Stimulated activated effector memory CD8-positive, alpha-beta T cell treated with anti-CD3 and anti-CD28 coated beads, Interleukin-12 subunit alpha, Interleukin-12 subunit beta, amount 100 ng/mL, for 72 hours (primary cell): Measurements from ENCODE around the gene OR5K3.

Experiments used
- ATAC-seq: fragments of 150-1000 bp; cut with Tn5 transposase; 2 replicates; pipeline ENCODE4 v1.10.0; 2021
- DNase-seq, 2 donors: peaks; one replicate each; pipeline ENCODE4 v3.0.0; 2021 to 2022; ENCODE audit warnings: low spot score in 2 of 2
- H3K27ac Mint-ChIP-seq: one replicate; pipeline ENCODE4 v1.8.0; 2022; ENCODE audit warnings: mild to moderate bottlenecking, mixed read lengths
- H3K36me3 Mint-ChIP-seq: one replicate; pipeline ENCODE4 v1.8.0; 2022; ENCODE audit warnings: mild to moderate bottlenecking, mixed read lengths
- H3K4me1 Mint-ChIP-seq: one replicate; pipeline ENCODE4 v1.8.0; 2022; ENCODE audit warnings: mixed read lengths
- H3K4me3 Mint-ChIP-seq: one replicate; pipeline ENCODE4 v1.8.0; 2022; ENCODE audit warnings: mild to moderate bottlenecking, mixed read lengths
- H3K9me3 Mint-ChIP-seq: one replicate; pipeline ENCODE4 v1.8.0; 2022; ENCODE audit warnings: mixed read lengths

Gene OR5K3, protein sequence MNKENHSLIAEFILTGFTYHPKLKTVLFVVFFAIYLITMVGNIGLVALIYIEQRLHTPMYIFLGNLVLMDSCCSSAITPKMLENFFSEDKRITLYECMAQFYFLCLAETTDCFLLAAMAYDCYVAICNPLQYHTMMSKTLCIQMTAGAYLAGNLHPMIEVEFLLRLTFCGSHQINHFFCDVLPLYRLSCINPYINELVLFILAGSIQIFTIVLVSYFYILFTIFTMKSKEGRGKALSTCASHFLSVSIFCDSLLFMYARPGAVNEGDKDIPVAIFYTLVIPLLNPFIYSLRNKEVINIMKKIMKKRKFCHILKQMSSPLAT

DNA sequence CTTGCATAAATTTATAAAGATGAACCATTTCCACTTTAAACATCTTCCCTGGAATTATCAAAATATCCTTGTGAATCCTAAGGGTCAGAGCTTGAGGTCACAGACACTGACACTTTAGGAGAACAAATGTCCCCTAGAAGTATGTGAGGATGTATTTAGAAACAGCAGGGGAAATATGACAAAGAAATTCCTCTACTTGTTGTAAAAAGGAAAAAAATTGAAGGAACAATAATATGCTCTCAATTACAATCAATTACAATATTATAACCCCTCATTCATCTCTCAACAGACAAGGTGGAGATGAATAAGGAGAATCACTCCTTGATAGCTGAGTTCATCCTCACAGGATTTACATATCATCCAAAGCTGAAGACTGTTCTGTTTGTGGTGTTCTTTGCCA, at the start of gene OR5K3:
Gene OR5K3 (plus strand): TSS at position 301 of the 400 bp plus-strand sequence. CDS start 0 bp downstream, at position 301.
- no peaks in the 10 kb centered on the region for H3K9me3 Mint-ChIP-seq
- H3K4me1 Mint-ChIP-seq: no peaks in the 10 kb centered on the region
- no peak within 1 kb of the TSS for H3K4me3 Mint-ChIP-seq
- ATAC-seq (no peak), DNase-seq (no peak)
- no peak within 1 kb of the TSS for H3K27ac Mint-ChIP-seq
- H3K36me3 Mint-ChIP-seq: no peaks in the 10 kb centered on the region

DNA sequence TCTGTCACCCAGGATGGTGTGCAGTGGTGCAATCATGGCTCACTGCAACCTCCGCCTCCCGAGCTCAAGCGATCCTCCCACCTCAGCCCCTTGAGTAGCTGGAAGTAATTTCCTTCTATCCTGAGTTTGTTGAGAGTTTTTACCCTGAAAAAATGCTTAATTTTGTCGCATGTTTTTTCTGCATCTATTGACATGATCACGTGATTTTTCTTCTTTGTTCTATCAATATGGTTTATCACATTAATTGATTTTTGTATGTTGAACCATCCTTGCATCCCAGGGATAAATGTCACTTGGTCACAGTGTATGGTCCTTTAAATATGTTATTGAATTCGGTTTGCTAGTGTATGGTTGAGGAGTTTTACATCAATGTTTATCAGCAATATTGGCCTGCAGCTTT, 48.7 kb upstream of the OR5K3 start:
- no peak for DNase-seq
- no peak for ATAC-seq
- Mint-ChIP-seq H3K4me3 (no peak overlapping the region), H3K27ac (no peak overlapping the region), H3K9me3 (no peaks in the 10 kb centered on the region), H3K4me1 (no peaks in the 10 kb centered on the region), H3K36me3 (no peaks in the 10 kb centered on the region)

DNA sequence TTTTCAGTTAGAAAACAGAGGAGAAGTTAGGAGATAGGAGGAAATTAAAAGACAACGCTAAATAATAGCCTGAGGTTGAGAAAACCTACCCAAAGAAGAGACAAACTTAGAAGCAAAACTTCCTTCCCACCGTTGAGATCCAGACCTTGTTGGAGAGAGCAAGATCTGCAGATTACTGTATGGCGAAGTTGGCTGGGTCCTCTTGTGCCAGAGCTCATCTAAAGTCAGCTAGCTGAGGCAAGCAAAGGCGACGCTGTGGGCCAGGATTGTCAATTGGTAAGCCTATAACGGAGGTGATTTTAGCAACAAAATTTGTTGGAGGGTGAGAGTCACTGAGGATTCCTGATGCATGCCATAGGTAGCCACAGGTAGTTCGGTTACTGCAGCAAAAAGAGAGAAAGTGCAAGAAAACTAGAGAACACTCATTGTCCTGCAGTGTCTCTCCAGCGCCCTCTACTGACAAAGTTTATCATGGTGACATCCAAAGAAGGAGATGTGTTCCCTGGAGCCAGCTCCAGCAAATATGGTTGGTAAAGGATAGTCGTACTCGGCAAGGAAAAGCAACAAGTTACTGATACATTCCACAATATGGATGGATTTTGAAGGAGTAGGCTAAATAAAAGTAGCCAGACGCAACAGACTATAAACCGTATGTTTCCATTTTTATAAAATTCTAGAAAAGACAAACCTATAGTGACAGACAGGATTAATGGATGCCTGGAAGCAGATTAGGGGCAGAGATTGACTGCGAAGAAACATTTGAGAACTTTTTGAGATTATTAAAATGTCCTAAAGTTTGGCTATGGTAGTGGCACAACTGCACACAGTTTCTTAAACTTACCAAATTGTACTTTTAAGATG, 46.6 kb upstream of the OR5K3 start:
- Mint-ChIP-seq H3K27ac (no peak overlapping the region), H3K9me3 (no peaks in the 10 kb centered on the region), H3K4me3 (no peak overlapping the region), H3K4me1 (no peaks in the 10 kb centered on the region), H3K36me3 (no peaks in the 10 kb centered on the region)
- DNase-seq (peak; percentile 30 to 64), ATAC-seq (peak; percentile 44)

DNA sequence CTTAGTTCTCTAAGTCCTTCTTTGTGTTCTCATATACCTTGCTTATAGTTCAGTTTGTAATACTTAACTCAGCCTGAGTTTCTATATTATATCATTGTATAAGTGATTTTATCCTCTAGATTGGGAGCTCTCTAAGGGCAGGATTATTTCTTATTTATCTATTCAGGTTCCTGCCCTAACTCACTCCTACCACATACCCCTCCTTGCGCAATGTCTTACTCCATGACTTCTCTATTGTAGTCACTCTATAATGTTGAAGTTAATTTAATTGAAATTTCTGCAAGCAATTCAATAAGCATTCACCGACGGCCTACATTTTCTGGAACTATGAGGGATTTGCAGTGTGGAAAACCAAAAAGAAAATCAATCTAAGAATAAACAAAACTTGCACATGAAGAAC, 40.4 kb upstream of the OR5K3 start:
- Mint-ChIP-seq H3K9me3 (no peaks in the 10 kb centered on the region), H3K4me1 (no peaks in the 10 kb centered on the region), H3K4me3 (no peak overlapping the region), H3K27ac (no peak overlapping the region), H3K36me3 (no peaks in the 10 kb centered on the region)
- ATAC-seq: no peak
- DNase-seq: no peak

DNA sequence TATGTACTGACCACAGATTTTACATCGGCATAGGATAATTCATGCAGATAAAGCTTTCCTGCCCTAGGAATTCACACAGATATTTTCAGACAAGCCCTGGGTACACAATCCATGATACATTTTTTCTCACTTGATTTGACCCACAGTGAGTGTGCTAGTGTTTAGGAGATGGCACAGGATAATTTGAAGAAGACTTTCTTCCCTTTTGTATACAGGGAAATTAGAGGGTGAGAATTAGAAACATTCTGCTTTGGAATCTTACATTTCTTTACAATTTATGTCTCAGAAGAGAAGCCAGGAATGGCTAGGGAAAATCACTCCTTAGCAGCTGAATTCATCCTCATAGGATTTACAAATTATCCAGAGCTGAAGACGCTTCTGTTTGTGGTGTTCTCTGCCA, 36.9 kb upstream of the OR5K3 start, which contains the start of gene OR5K4:
Gene OR5K4 (plus strand): TSS at position 301 of the 400 bp plus-strand sequence. CDS start 0 bp downstream, at position 301.
- H3K36me3 Mint-ChIP-seq: no peaks in the 10 kb centered on the region

DNA sequence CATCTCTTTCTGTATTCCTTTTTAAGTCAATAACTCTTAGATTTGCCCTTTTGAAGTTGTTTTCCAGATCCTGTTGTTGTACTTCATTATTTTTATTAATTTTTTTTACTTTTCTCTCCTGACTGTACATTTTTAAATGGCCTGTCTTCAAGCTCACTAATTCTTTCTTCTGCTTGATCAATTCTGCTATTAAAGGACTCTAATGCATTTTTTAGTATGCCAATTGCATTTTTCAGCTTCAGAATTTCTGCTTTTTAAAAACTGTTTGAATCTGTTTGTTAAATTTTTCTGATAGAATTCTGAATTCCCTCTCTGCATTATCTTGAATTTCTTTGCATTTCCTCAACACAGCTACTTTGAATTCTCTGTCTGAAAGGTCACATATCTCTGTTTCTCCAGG, 31.2 kb upstream of the OR5K3 start:
- Mint-ChIP-seq H3K4me1 (peaks cover 5% of the 10 kb centered on the region), H3K27ac (no peak overlapping the region), H3K36me3 (no peaks in the 10 kb centered on the region), H3K4me3 (no peak overlapping the region), H3K9me3 (peaks cover 14% of the 10 kb centered on the region)
- DNase-seq (no peak), ATAC-seq (no peak)

More for the DNA sequence above, 36.9 kb upstream of the OR5K3 start, which contains the start of gene OR5K4:
- no peak for DNase-seq
- no peaks in the 10 kb centered on the region for H3K4me1 Mint-ChIP-seq
- no peak within 1 kb of the TSS for H3K4me3 Mint-ChIP-seq
- no peak within 1 kb of the TSS for H3K27ac Mint-ChIP-seq
- no peak for ATAC-seq
- H3K9me3 Mint-ChIP-seq: peaks cover 5% of the 10 kb centered on the region

DNA sequence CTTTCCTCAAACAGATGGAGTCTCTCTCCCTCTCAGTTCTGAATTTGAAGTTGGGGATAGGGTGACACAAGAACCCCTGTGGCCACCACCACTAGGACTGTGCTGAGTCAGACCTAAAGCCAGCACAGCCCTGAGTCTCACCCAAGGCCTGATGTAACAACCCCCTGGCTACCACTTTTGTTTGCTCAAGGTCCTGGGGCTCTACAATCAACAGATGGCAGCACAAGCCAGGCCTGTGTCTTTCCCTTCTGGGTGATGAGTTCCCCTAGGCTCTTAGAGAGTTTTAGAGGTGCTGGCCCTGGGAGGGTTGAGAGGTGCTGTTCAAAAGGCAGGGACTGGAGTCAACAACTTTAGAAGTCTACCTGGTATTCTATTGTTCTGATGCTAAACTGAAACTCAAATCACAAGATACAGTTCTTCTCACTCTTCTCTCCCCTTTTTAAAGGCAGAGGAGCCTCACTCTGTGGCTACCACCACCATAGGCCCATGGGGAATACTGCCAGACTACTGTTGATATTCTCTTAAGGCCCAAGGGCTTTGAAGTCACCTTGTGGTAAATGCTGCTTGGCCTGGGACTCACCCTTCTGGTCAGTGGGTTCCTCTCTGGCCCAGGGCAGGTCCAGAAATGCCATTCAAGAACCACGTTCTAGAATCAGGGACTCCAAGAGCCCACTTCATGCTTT, 30.3 kb upstream of the OR5K3 start:
- Mint-ChIP-seq H3K36me3 (no peaks in the 10 kb centered on the region), H3K27ac (no peak overlapping the region), H3K4me1 (peaks cover 5% of the 10 kb centered on the region), H3K9me3 (peaks cover 14% of the 10 kb centered on the region), H3K4me3 (no peak overlapping the region)
- ATAC-seq (peak; percentile 88), DNase-seq (peak in 1 of 2 donors; percentile 59)

DNA sequence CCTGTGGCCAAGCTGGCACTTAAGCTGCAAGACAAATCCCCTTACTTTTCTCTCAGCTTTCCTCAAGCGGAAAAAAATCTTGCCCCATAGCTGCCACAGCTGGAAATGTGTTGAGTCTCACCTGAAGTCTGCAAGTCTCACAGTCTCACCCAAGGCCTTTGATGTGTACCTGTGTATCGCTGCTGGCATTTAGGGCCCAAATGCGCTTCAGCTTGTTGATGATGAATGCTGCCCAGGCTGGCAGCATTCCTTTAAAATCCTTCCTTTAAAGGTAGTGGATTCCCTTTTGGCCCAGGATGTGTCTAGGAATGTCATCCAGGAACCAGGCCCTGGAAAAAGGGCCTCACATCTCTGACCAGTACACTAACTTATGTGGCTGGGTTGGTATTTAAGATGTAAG, 29.8 kb upstream of the OR5K3 start:
- ATAC-seq: no peak
- Mint-ChIP-seq H3K9me3 (peaks cover 17% of the 10 kb centered on the region), H3K27ac (peak overlapping the region; percentile 77), H3K4me3 (no peak overlapping the region), H3K4me1 (peaks cover 5% of the 10 kb centered on the region), H3K36me3 (no peaks in the 10 kb centered on the region)
- no peak for DNase-seq

DNA sequence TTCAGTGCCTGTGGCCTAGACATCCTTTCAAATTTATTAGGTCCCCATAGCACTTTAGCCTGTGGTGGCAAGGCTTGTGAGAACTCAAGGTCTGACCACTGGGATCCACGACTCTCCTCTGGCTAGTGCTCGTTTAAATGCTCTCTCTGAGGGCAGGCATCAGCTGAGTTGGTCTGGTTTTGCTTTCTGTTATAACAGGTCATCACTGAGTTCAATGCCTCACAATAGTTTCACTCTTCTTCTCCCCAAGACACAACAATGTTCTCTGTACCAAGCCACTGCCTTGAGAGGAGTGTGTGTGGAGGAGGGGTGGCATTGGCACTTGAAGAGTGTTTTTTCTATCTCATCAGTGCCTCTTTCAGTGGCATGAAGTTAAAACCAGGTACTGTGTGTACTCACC, 29.2 kb upstream of the OR5K3 start:
- Mint-ChIP-seq H3K9me3 (peaks cover 18% of the 10 kb centered on the region), H3K27ac (peak overlapping the region; percentile 77), H3K4me1 (peaks cover 5% of the 10 kb centered on the region), H3K36me3 (no peaks in the 10 kb centered on the region), H3K4me3 (no peak overlapping the region)
- DNase-seq (no peak), ATAC-seq (peak; percentile 31)

DNA sequence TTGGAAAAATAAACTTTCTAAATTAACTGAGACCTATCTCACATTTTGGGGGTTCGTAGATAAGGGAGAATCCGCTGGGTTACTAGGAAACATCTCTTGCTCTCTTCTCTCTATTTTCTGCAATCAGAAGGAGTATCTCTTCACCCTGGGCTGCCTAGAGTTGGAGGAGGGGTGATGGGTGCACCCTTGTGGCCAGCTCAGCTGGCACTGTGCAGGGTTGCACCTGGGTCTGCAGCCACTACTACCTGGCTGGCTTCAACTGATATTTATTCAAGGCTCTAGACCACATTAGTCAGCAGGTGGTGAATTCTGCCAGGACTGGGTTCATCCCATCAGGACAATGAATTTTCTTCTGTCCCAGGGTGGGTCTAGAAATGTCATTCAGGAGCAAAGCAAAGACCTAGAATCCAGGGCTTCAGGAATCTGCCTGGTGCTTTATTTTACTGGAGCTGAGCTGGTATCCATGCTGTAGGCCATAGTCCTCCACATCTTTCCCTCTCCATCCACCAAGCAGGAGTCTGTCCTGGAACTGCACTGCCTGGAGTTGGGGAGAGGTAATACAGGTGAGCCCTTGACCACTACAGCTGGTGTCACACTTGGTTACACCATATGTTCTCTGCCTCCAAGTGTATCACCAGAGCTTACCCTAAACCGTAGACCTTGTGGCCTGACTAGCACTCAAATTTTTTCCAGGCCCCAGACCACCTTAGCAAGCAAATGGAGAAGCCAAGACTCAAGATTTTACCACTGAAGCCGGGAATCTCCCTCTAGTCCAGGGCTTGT, 22.8 kb upstream of the OR5K3 start:
- no peak for DNase-seq
- peak; percentile 32 for ATAC-seq
- H3K36me3 Mint-ChIP-seq: no peaks in the 10 kb centered on the region
- H3K4me3 Mint-ChIP-seq: no peak overlapping the region
- peaks cover 7% of the 10 kb centered on the region for H3K4me1 Mint-ChIP-seq
- H3K27ac Mint-ChIP-seq: no peak overlapping the region
- peaks cover 3% of the 10 kb centered on the region for H3K9me3 Mint-ChIP-seq

DNA sequence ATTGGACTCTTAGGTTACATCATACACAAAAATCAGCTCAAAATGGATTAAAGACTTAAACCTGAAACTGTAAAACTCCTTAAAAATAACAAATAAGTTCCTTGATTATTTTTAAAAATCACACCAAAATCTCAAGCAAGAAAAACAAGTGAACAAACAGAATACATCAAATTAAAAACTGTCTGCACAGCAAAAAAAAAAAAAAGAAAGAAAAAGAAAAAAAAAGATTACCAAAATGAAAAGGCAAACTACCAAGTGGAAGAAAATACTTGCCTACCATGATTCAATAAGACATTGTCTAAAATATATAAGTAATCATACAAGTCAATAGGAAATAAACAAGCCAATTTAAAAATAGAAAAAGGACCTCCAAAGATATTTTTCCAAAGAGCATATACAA, 19.3 kb upstream of the OR5K3 start:
- H3K4me3 Mint-ChIP-seq: no peak overlapping the region
- no peak for DNase-seq
- H3K36me3 Mint-ChIP-seq: no peaks in the 10 kb centered on the region
- ATAC-seq: no peak
- peaks cover 7% of the 10 kb centered on the region for H3K4me1 Mint-ChIP-seq
- H3K9me3 Mint-ChIP-seq: no peaks in the 10 kb centered on the region
- H3K27ac Mint-ChIP-seq: peak overlapping the region; percentile 6

DNA sequence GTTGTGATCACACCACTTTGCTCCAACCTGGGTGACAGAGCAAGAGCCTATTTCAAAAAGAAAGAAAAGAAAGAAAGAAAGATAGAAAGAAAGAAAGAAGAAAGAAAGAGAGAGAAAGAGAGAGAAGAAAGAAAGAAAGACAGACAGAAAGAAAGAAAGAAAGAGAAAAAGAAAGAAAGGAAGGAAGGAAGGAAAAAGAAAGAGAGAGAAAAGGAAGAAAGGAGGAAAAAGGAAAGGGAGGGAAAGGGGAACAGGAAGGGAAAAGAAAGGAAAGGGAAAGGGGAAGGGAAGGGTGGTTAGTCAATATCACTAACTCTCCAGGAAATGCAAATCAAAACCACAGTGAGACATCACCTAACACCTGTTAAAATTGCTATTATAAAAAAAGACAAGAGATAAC, 18.6 kb upstream of the OR5K3 start:
- Mint-ChIP-seq H3K9me3 (no peaks in the 10 kb centered on the region), H3K4me3 (no peak overlapping the region), H3K27ac (peak overlapping the region; percentile 6), H3K36me3 (no peaks in the 10 kb centered on the region), H3K4me1 (peaks cover 7% of the 10 kb centered on the region)
- no peak for DNase-seq
- ATAC-seq: no peak

DNA sequence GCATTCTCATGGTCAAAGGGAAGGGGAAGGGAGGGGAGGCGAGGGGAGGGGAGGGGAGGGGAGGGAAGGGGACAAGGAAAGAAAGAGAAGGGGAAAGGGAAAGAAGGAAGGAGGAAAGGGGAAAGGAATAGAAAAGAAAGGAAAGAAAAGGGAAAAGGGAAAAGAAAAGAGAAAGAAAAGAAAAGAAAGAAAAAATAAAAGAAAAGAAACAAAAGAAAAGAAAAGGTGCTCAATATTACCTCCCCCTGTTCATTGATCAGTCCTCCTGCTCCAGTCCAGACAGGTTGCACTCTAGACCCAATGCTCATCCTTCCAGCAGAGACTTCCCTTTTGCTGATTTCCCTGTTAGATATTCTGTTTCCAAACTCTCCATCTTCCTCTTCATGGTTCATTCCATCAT, 18.0 kb upstream of the OR5K3 start:
- H3K9me3 Mint-ChIP-seq: no peaks in the 10 kb centered on the region
- no peak for DNase-seq
- no peak overlapping the region for H3K4me3 Mint-ChIP-seq
- H3K4me1 Mint-ChIP-seq: peaks cover 7% of the 10 kb centered on the region
- ATAC-seq: no peak
- H3K27ac Mint-ChIP-seq: no peak overlapping the region
- no peaks in the 10 kb centered on the region for H3K36me3 Mint-ChIP-seq

DNA sequence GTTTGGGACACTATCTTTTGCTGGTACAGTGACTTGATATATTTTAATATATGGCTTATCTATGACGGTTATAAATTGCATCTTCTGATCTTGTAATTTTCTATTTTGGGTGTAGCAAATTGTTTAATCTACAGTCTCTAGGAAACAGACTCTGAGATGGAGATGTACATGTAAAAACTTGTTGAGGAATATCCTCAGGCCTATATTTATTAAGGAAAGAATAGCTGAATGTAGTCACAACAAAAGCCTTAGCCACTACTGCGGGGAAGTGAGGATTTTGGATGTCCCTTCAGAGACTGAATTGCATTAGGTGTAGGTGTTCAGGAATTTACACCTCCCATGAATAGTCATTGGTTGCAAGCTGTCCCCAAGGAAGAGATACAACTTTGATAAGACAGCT, 13.8 kb upstream of the OR5K3 start:
- Mint-ChIP-seq H3K4me1 (peaks cover 5% of the 10 kb centered on the region), H3K27ac (no peak overlapping the region)
- ATAC-seq: no peak

DNA sequence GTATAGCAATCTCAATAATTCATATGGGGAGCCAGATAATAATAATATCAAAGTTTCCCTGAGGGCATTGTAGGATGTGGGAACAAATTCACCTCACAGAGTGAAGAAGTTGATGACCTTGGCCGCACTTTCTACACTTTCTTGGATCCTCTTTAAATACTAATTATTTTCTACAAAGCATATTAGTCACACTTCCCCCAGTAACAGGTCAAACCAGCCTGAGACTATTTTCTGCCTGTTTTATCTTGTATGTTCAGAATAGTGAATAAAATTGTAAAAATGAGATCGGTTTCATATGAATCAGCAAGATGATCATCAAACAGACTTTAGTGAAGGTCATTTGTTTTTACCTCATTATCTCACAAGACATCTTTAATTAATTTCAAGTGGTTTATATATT, 2.3 kb upstream of the OR5K3 start:
- no peaks in the 10 kb centered on the region for H3K36me3 Mint-ChIP-seq
- no peak for ATAC-seq
- H3K4me1 Mint-ChIP-seq: no peaks in the 10 kb centered on the region
- no peak for DNase-seq
- no peak overlapping the region for H3K4me3 Mint-ChIP-seq
- no peak overlapping the region for H3K27ac Mint-ChIP-seq
- no peaks in the 10 kb centered on the region for H3K9me3 Mint-ChIP-seq

More for the DNA sequence above, 13.8 kb upstream of the OR5K3 start:
- Mint-ChIP-seq H3K36me3 (no peaks in the 10 kb centered on the region), H3K4me3 (no peak overlapping the region), H3K9me3 (no peaks in the 10 kb centered on the region)
- DNase-seq: no peak
